HT1080 (cell line): ENCODE measurements around the gene TSFM. TPM values are rescaled to one million over a fixed set of nuclear protein-coding genes. Genes with fewer than 3 reads are reported as not detected.

ENCODE experiments used
- DNase-seq: peaks from one replicate; pipeline ENCODE4 v3.0.0-alpha.2; 2015; ENCODE audit warnings: low read depth
- total RNA-seq: library from RNA; depleted of rRNA; stranded (reverse); fragments of >200 nt; shearing (Covaris generic); gene quantifications from 2 replicates; pipeline ENCODE4 v1.2.3, GENCODE V29; 2014

Gene TSFM
- total RNA-seq, 1 experiment from 2014 or later = 55.0 TPM

- no peak for DNase-seq
These were observed 51.7 kb downstream of the TSFM start for GRCh38 chr12:57834086-57834876.

GRCh38 chr12:57835366-57836288 is 53.0 kb downstream of the TSFM start:
- no peak for DNase-seq

GRCh38 chr12:57836442-57837375 is 54.1 kb downstream of the TSFM start:
- peak; percentile 79 for DNase-seq

GRCh38 chr12:57837864-57838562 is 55.4 kb downstream of the TSFM start:
- DNase-seq = peak; percentile 81

- DNase-seq = peak; percentile 18
These were observed 56.2 kb downstream of the TSFM start for GRCh38 chr12:57838594-57839302.

GRCh38 chr12:57839996-57840395 is 57.4 kb downstream of the TSFM start:
- no peak for DNase-seq

GRCh38 chr12:57840726-57841125 is 58.1 kb downstream of the TSFM start:
- DNase-seq = no peak

GRCh38 chr12:57841445-57841844 is 58.9 kb downstream of the TSFM start:
- DNase-seq = no peak

GRCh38 chr12:57842342-57843294 is 60.0 kb downstream of the TSFM start:
- no peak for DNase-seq

GRCh38 chr12:57844709-57845477 is 62.3 kb downstream of the TSFM start:
- peak; percentile 47 for DNase-seq

GRCh38 chr12:57845478-57846284 is 63.1 kb downstream of the TSFM start:
- peak; percentile 39 for DNase-seq

- DNase-seq = no peak
These were observed 63.6 kb downstream of the TSFM start for GRCh38 chr12:57846285-57846576.

GRCh38 chr12:57846577-57847319 is 64.2 kb downstream of the TSFM start, which contains the start of gene CTDSP2:
Gene CTDSP2 (minus strand): TSS chr12:57846729. CDS start chr12:57846435, 294 bp downstream.
- DNase-seq = peak; percentile 96
